Naive thymus-derived CD4-positive, alpha-beta T cell (primary cell): ENCODE data around the gene GSK3B. TPM values are rescaled to one million over a fixed set of nuclear protein-coding genes. Genes with fewer than 3 reads are reported as not detected.

ENCODE experiments used
- ATAC-seq: fragments of 150-1000 bp; cut with Tn5 transposase; 2 replicates; pipeline ENCODE4 v1.10.0; 2021; ENCODE audit warnings: mild to moderate bottlenecking, moderate library complexity
- CTCF ChIA-PET: fragments of 350-600 bp; sonication (Branson Sonifier 250); formaldehyde crosslinking; loops from one replicate; lab custom pipeline; 2021; ENCODE audit warnings: antibody characterized with exemption; lab: Charles Lee
- POLR2A ChIA-PET: fragments of 350-600 bp; sonication (Branson Sonifier 250); formaldehyde crosslinking; loops from one replicate; lab custom pipeline; 2021; ENCODE audit warnings: antibody characterized with exemption, inconsistent platforms; lab: Charles Lee
- DNase-seq, 9 donors: peaks; one replicate each; pipeline versions ENCODE4 v3.0.0 to v3.0.0-alpha.2; 2020 to 2022; ENCODE audit warnings: mixed read lengths in 1 of 9
- H3K27ac ChIP-seq: one replicate; pipeline ENCODE4 v1.7.0; 2013; ENCODE audit warnings: mild to moderate bottlenecking, low read depth, low read length, moderate library complexity
- H3K27me3 ChIP-seq, 2 donors: one replicate each; pipeline ENCODE4 v1.7.0; 2013; ENCODE audit warnings: low read length in 2 of 2, mild to moderate bottlenecking in 2 of 2, moderate library complexity in 2 of 2; ENCODE audit not compliant: control insufficient read depth in 2 of 2, insufficient read depth in 2 of 2
- H3K36me3 ChIP-seq, 3 experiments: 1 replicate in 2 of 3; 2 replicates in 1 of 3; pipeline ENCODE4 v1.7.0; 2013; ENCODE audit warnings: low read length in 3 of 3, mild to moderate bottlenecking in 3 of 3, moderate library complexity in 1 of 3; ENCODE audit not compliant: insufficient read depth in 3 of 3, control insufficient read depth in 2 of 3
- H3K4me1 ChIP-seq, 2 donors: one replicate each; pipeline ENCODE4 v1.7.0; 2013; ENCODE audit warnings: low read length in 2 of 2, mild to moderate bottlenecking in 2 of 2, moderate library complexity in 1 of 2; ENCODE audit not compliant: control insufficient read depth in 2 of 2, insufficient read depth in 2 of 2
- H3K4me3 ChIP-seq: 2 replicates; pipeline ENCODE4 v1.7.0; 2013; ENCODE audit warnings: mild to moderate bottlenecking, low read length
- H3K9me3 ChIP-seq, 3 experiments: 1 replicate in 2 of 3; 2 replicates in 1 of 3; pipeline ENCODE4 v1.7.0; 2013; ENCODE audit warnings: low read length in 3 of 3; ENCODE audit not compliant: control insufficient read depth in 2 of 3
- H3K27ac Mint-ChIP-seq, 9 donors: one replicate each; pipeline ENCODE4 v1.8.0; 2020 to 2022; ENCODE audit warnings: mixed read lengths in 9 of 9, mild to moderate bottlenecking in 8 of 9, moderate library complexity in 5 of 9, inconsistent platforms in 2 of 9
- H3K27me3 Mint-ChIP-seq, 5 donors: one replicate each; pipeline ENCODE4 v1.8.0; 2021 to 2022; ENCODE audit warnings: mixed read lengths in 5 of 5, mild to moderate bottlenecking in 1 of 5
- H3K36me3 Mint-ChIP-seq, 5 donors: one replicate each; pipeline ENCODE4 v1.8.0; 2020 to 2022; ENCODE audit warnings: mixed read lengths in 5 of 5, mild to moderate bottlenecking in 3 of 5, inconsistent platforms in 1 of 5
- H3K4me1 Mint-ChIP-seq, 7 donors: one replicate each; pipeline ENCODE4 v1.8.0; 2020 to 2022; ENCODE audit warnings: mixed read lengths in 7 of 7, mild to moderate bottlenecking in 3 of 7, inconsistent platforms in 1 of 7
- H3K4me3 Mint-ChIP-seq, 10 donors: one replicate each; pipeline ENCODE4 v1.8.0; 2020 to 2022; ENCODE audit warnings: mild to moderate bottlenecking in 10 of 10, mixed read lengths in 10 of 10, moderate library complexity in 6 of 10, inconsistent platforms in 2 of 10
- H3K9me3 Mint-ChIP-seq, 11 donors: one replicate each; pipeline ENCODE4 v1.8.0; 2020 to 2022; ENCODE audit warnings: mixed read lengths in 11 of 11, mild to moderate bottlenecking in 4 of 11, inconsistent platforms in 1 of 11, moderate library complexity in 1 of 11
- intact Hi-C, 2 donors: fragments of 100-400 bp; cut with micrococcal nuclease; formaldehyde crosslinking; loops; one replicate each; pipeline ENCODE4 v1.15.1; 2023
- polyA plus RNA-seq, 2 donors: library from polyadenylated mRNA; unstranded; fragments of 300-500 nt; fragmentation: Illumina TruSeq; gene quantifications; one replicate each; pipeline ENCODE4 v1.2.3, GENCODE V29; 2021
- total RNA-seq, 6 experiments: library from RNA in 5 of 6; stranded (reverse) in 5 of 6; gene quantifications; 1 replicate in 5 of 6; 2 replicates in 1 of 6; pipeline ENCODE4 v1.2.3 and lab custom pipeline; 2021 to 2026

The GSK3B gene
- total and polyA plus RNA-seq, 7 experiments from 2014 or later, result 13.4 to 42.9 (median 36.0) TPM

DNA sequence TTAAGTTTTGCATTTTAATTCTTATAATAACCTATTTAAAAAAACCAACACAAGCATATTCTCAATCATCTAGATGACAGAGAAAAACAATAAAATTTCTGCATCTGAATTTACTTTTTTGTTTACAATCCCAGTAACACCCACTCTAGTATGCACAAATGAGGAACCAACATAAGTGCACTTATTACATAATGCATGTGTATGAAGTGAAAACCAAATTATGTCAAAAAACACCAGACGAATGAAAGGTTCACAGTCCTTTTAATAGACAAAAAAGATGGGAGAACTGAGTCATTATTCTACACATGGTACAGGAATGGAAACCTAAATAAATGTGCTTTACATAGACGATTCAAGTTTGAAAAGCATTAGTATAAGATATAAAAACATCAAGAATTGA, 220.6 kb downstream of the GSK3B start:
- Mint-ChIP-seq H3K9me3 (no peaks in the 10 kb centered on the region), H3K4me3 (no peak overlapping the region), H3K4me1 (peaks cover 6 to 37% (median 27%) of the 10 kb centered on the region in 7 donors), H3K27me3 (no peaks in the 10 kb centered on the region), H3K36me3 (peaks cover 0 to 43% (median 14%) of the 10 kb centered on the region in 5 donors), H3K27ac (no peak overlapping the region)
- intact Hi-C loops, result no loop called here
- ChIA-PET POLR2A (no interaction called here), CTCF (no interaction called here)
- no peaks in the 10 kb centered on the region for H3K36me3 ChIP-seq
- no peak for DNase-seq
- no peak overlapping the region for H3K4me3 ChIP-seq
- H3K4me1 ChIP-seq, result no peaks in the 10 kb centered on the region
- H3K27me3 ChIP-seq, result no peaks in the 10 kb centered on the region
- no peaks in the 10 kb centered on the region for H3K9me3 ChIP-seq
- H3K27ac ChIP-seq, result no peak overlapping the region
- no peak for ATAC-seq

- no peaks in the 10 kb centered on the region for H3K27me3 ChIP-seq
- H3K27me3 Mint-ChIP-seq, result no peaks in the 10 kb centered on the region
- H3K4me1 Mint-ChIP-seq, result peaks cover 10 to 37% (median 30%) of the 10 kb centered on the region in 7 donors
- H3K36me3 Mint-ChIP-seq, result peaks cover 0 to 45% (median 7%) of the 10 kb centered on the region in 5 donors
- no peak overlapping the region for H3K27ac ChIP-seq
- no peaks in the 10 kb centered on the region for H3K4me1 ChIP-seq
- POLR2A ChIA-PET, result no interaction called here
- intact Hi-C loops, result no loop called here
- ATAC-seq (no peak), DNase-seq (no peak)
- H3K27ac Mint-ChIP-seq, result peak overlapping the region in 2 of 9 donors; percentile 26 to 32
- H3K4me3 Mint-ChIP-seq, result no peak overlapping the region
- H3K9me3 ChIP-seq, result no peaks in the 10 kb centered on the region
- no peaks in the 10 kb centered on the region for H3K36me3 ChIP-seq
- CTCF ChIA-PET, result no interaction called here
- H3K9me3 Mint-ChIP-seq, result no peaks in the 10 kb centered on the region
- no peak overlapping the region for H3K4me3 ChIP-seq
These were observed 221.5 kb downstream of the GSK3B start for GRCh38 chr3:119872773-119873172.

GRCh38 chr3:119871571-119871970, 222.7 kb downstream of the GSK3B start:
- peaks cover 11 to 37% (median 32%) of the 10 kb centered on the region in 7 donors for H3K4me1 Mint-ChIP-seq
- no peak overlapping the region for H3K4me3 Mint-ChIP-seq
- ChIA-PET POLR2A (no interaction called here), CTCF (no interaction called here)
- H3K27ac Mint-ChIP-seq, result peak overlapping the region in 2 of 9 donors; percentile 4 to 42
- intact Hi-C loops, result no loop called here
- H3K36me3 Mint-ChIP-seq, result peaks cover 0 to 51% (median 8%) of the 10 kb centered on the region in 5 donors
- no peaks in the 10 kb centered on the region for H3K27me3 Mint-ChIP-seq
- Histone ChIP-seq H3K27me3 (no peaks in the 10 kb centered on the region), H3K27ac (no peak overlapping the region), H3K9me3 (no peaks in the 10 kb centered on the region), H3K4me3 (no peak overlapping the region), H3K4me1 (no peaks in the 10 kb centered on the region), H3K36me3 (no peaks in the 10 kb centered on the region)
- ATAC-seq (no peak), DNase-seq (no peak)
- H3K9me3 Mint-ChIP-seq, result no peaks in the 10 kb centered on the region

GRCh38 chr3:119870512-119870911, 223.7 kb downstream of the GSK3B start:
- Mint-ChIP-seq H3K9me3 (no peaks in the 10 kb centered on the region), H3K36me3 (peaks cover 0 to 55% (median 12%) of the 10 kb centered on the region in 5 donors), H3K4me1 (peaks cover 11 to 37% (median 32%) of the 10 kb centered on the region in 7 donors), H3K27ac (peak overlapping the region in 1 of 9 donors; percentile 6), H3K27me3 (no peaks in the 10 kb centered on the region), H3K4me3 (no peak overlapping the region)
- no peaks in the 10 kb centered on the region for H3K9me3 ChIP-seq
- no peaks in the 10 kb centered on the region for H3K36me3 ChIP-seq
- no peaks in the 10 kb centered on the region for H3K27me3 ChIP-seq
- no peaks in the 10 kb centered on the region for H3K4me1 ChIP-seq
- POLR2A ChIA-PET, result no interaction called here
- ATAC-seq (no peak), DNase-seq (no peak)
- CTCF ChIA-PET, result no interaction called here
- intact Hi-C loops, result no loop called here
- H3K27ac ChIP-seq, result no peak overlapping the region
- H3K4me3 ChIP-seq, result no peak overlapping the region

- no peaks in the 10 kb centered on the region for H3K27me3 Mint-ChIP-seq
- Histone ChIP-seq H3K27me3 (no peaks in the 10 kb centered on the region), H3K4me1 (no peaks in the 10 kb centered on the region), H3K4me3 (no peak overlapping the region), H3K9me3 (no peaks in the 10 kb centered on the region), H3K27ac (no peak overlapping the region), H3K36me3 (peaks cover 9 to 28% (median 10%) of the 10 kb centered on the region in 3 experiments)
- peaks cover 15 to 75% (median 46%) of the 10 kb centered on the region in 5 donors for H3K36me3 Mint-ChIP-seq
- ChIA-PET CTCF (no interaction called here), POLR2A (no interaction called here)
- no peak overlapping the region for H3K27ac Mint-ChIP-seq
- peaks cover 0 to 6% (median 0%) of the 10 kb centered on the region in 11 donors for H3K9me3 Mint-ChIP-seq
- H3K4me3 Mint-ChIP-seq, result no peak overlapping the region
- ATAC-seq (no peak), DNase-seq (no peak)
- peaks cover 0 to 10% (median 4%) of the 10 kb centered on the region in 7 donors for H3K4me1 Mint-ChIP-seq
- intact Hi-C loops, result no loop called here
These were observed 229.8 kb downstream of the GSK3B start for GRCh38 chr3:119864476-119864875.

DNA sequence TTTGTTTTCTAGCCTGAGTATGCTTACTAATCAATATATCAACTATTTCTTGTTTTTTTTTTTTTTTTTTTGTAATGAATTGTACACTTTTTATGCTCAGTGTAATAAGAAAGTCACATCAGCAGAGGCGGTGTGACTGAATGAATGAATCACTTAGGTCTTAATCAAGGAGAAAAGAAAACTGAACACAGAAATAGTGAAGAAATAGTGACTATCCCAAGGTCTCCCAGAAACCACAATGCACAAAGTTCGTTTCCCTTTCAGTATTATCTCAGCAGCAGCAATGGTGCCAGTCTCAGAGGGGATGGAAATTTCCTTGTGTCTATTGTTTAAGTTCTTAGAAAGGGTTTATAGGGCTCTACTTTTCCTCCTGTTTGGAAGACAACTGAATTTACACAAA, 231.6 kb downstream of the GSK3B start:
- no peaks in the 10 kb centered on the region for H3K4me1 ChIP-seq
- Mint-ChIP-seq H3K36me3 (peaks cover 23 to 78% (median 61%) of the 10 kb centered on the region in 5 donors), H3K9me3 (peaks cover 0 to 10% (median 5%) of the 10 kb centered on the region in 11 donors), H3K4me3 (no peak overlapping the region), H3K4me1 (peaks cover 0 to 11% (median 2%) of the 10 kb centered on the region in 7 donors), H3K27ac (no peak overlapping the region), H3K27me3 (no peaks in the 10 kb centered on the region)
- no peak overlapping the region for H3K4me3 ChIP-seq
- H3K27me3 ChIP-seq, result no peaks in the 10 kb centered on the region
- H3K27ac ChIP-seq, result no peak overlapping the region
- ChIA-PET POLR2A (no interaction called here), CTCF (no interaction called here)
- intact Hi-C loops, result no loop called here
- ATAC-seq (no peak), DNase-seq (no peak)
- peaks cover 9 to 36% (median 10%) of the 10 kb centered on the region in 3 experiments for H3K36me3 ChIP-seq
- no peaks in the 10 kb centered on the region for H3K9me3 ChIP-seq

GRCh38 chr3:119861681-119862080, 232.6 kb downstream of the GSK3B start:
- no peaks in the 10 kb centered on the region for H3K9me3 ChIP-seq
- no peak overlapping the region for H3K4me3 Mint-ChIP-seq
- no peaks in the 10 kb centered on the region for H3K27me3 ChIP-seq
- no peak for DNase-seq
- H3K27me3 Mint-ChIP-seq, result no peaks in the 10 kb centered on the region
- H3K4me1 Mint-ChIP-seq, result peaks cover 0 to 10% (median 4%) of the 10 kb centered on the region in 7 donors
- no peak for ATAC-seq
- H3K27ac Mint-ChIP-seq, result no peak overlapping the region
- no peaks in the 10 kb centered on the region for H3K4me1 ChIP-seq
- H3K36me3 Mint-ChIP-seq, result peaks cover 28 to 83% (median 66%) of the 10 kb centered on the region in 5 donors
- ChIA-PET POLR2A (no interaction called here), CTCF (no interaction called here)
- H3K36me3 ChIP-seq, result peaks cover 9 to 41% (median 10%) of the 10 kb centered on the region in 3 experiments
- no peak overlapping the region for H3K4me3 ChIP-seq
- peaks cover 0 to 16% (median 5%) of the 10 kb centered on the region in 11 donors for H3K9me3 Mint-ChIP-seq
- intact Hi-C loops, result no loop called here
- no peak overlapping the region for H3K27ac ChIP-seq
